K562 (cell line): ENCODE measurements around the gene GNRH2. TPM values are rescaled to one million over a fixed set of nuclear protein-coding genes. Genes with fewer than 3 reads are reported as not detected.

Experiments
- ATAC-seq: fragments of 200-7000 bp; cut with Tn5 transposase; 3 replicates; pipeline ENCODE4 v1.9.1; 2020; ENCODE audit warnings: moderate library complexity
- BruUV-seq: library from RNA; stranded (reverse); fragments of 400-500 nt; replicated peaks from 2 replicates; lab custom pipeline; 2021; lab: Mats Ljungman, UMichigan
- CTCF ChIA-PET: fragments of 300-600 bp; formaldehyde crosslinking; extraction: SDS; loops from one replicate; lab custom pipeline; 2021; ENCODE audit warnings: low intra/inter-chr PET ratio; lab: Yijun Ruan, JAX
- POLR2A ChIA-PET: fragments of 300-600, 350-650 bp; sonication (Branson Sonifier 250); formaldehyde crosslinking; extraction: SDS; loops from one replicate; lab custom pipeline; 2021; ENCODE audit warnings: antibody characterized with exemption, inconsistent platforms; lab: Yijun Ruan, JAX
- DNase-seq, 4 experiments: peaks; one replicate each; pipeline versions ENCODE4 v3.0.0 to v3.0.0-alpha.2; 2011 to 2018; ENCODE audit warnings: low spot score in 3 of 4, mixed read lengths in 3 of 4; ENCODE audit errors: extremely low read depth in 1 of 4
- FAIRE-seq: peaks from 2 replicates; lab custom pipeline; 2011; peaks lifted over from hg19 to GRCh38; lab: Jason Lieb, UNC
- H2AFZ ChIP-seq: 2 replicates; pipeline ENCODE4 v1.6.0; 2011; ENCODE audit warnings: low read depth, low read length, control low read depth, inconsistent platforms
- H3K27ac ChIP-seq: fragments of 200-600 bp; 3 replicates; pipeline ENCODE4 v1.8.0; 2011; ENCODE audit warnings: low read depth, mild to moderate bottlenecking, control low read depth, inconsistent platforms, low read length, moderate library complexity, mixed read lengths; ENCODE audit errors: extremely low read depth
- H3K27me3 ChIP-seq, 2 experiments: fragments of 300-600 bp in 1 of 2; 2 replicates in 1 of 2; 3 replicates in 1 of 2; pipeline versions ENCODE4 v1.6.0 to v1.8.0; 2011; ENCODE audit warnings: inconsistent platforms in 2 of 2, low read length in 2 of 2, mild to moderate bottlenecking in 1 of 2, mixed read lengths in 1 of 2, moderate library complexity in 1 of 2; ENCODE audit not compliant: control insufficient read depth in 2 of 2, insufficient read depth in 2 of 2
- H3K36me3 ChIP-seq: fragments of 300-600 bp; 3 replicates; pipeline ENCODE4 v1.8.0; 2011; ENCODE audit warnings: mild to moderate bottlenecking, low read length, inconsistent platforms; ENCODE audit not compliant: control insufficient read depth, insufficient read depth
- H3K4me1 ChIP-seq, 2 experiments: fragments of 200-600 bp in 1 of 2; replicated peaks in 1 of 2; 2 replicates in 1 of 2; 3 replicates in 1 of 2; pipeline versions ENCODE4 v1.5.1 to v1.8.0; 2011; ENCODE audit warnings: inconsistent platforms in 2 of 2, low read length in 2 of 2, mild to moderate bottlenecking in 1 of 2, mixed read lengths in 1 of 2, moderate library complexity in 1 of 2; ENCODE audit not compliant: control insufficient read depth in 2 of 2, insufficient read depth in 2 of 2
- H3K4me2 ChIP-seq: 2 replicates; pipeline ENCODE4 v1.6.1; 2011; ENCODE audit warnings: low read length, control low read depth, inconsistent platforms, mixed read lengths; ENCODE audit not compliant: insufficient read depth
- H3K4me3 ChIP-seq: fragments of 200-600 bp; sonication (generic), shearing (Covaris generic); 2 replicates; pipeline ENCODE4 v1.5.1; 2016; ENCODE audit warnings: control low read depth, inconsistent platforms
- H3K79me2 ChIP-seq: fragments of 200-600 bp; 3 replicates; pipeline ENCODE4 v1.8.0; 2011; ENCODE audit warnings: low read length, inconsistent platforms; ENCODE audit not compliant: control insufficient read depth, insufficient read depth
- H3K9ac ChIP-seq, 2 experiments: 2 replicates each; pipeline versions ENCODE4 v1.6.0 to v1.6.1; 2011; ENCODE audit warnings: low read depth in 2 of 2, low read length in 2 of 2, control low read depth in 1 of 2, inconsistent platforms in 1 of 2, mild to moderate bottlenecking in 1 of 2, mixed read lengths in 1 of 2; ENCODE audit not compliant: insufficient read depth in 1 of 2
- H3K9me1 ChIP-seq: one replicate; pipeline ENCODE4 v1.6.0; 2011; ENCODE audit warnings: inconsistent platforms, mild to moderate bottlenecking, low read length, moderate library complexity; ENCODE audit not compliant: control insufficient read depth, insufficient read depth
- H3K9me3 ChIP-seq: replicated peaks from 2 replicates; pipeline ENCODE4 v1.5.1; 2011; ENCODE audit warnings: low read depth, low read length, inconsistent platforms; ENCODE audit not compliant: control insufficient read depth, insufficient read depth
- H4K20me1 ChIP-seq: replicated peaks from 2 replicates; pipeline ENCODE4 v1.6.1; 2011; ENCODE audit warnings: low read length, inconsistent platforms, mixed read lengths; ENCODE audit not compliant: control insufficient read depth, insufficient read depth
- ATF1 ChIP-seq, 2 experiments: fragments of 450-650 bp in 1 of 2; IDR thresholded peaks; 2 replicates each; pipeline ENCODE4 v1.6.1; 2016; ENCODE audit warnings: missing compliant biosample characterization in 1 of 2, missing genetic modification characterization in 1 of 2
- C11orf30 ChIP-seq: fragments of 450-650 bp; IDR thresholded peaks from 2 replicates; pipeline ENCODE4 v1.6.1; 2016; ENCODE audit warnings: low read depth, mild to moderate bottlenecking
- CBX5 ChIP-seq: IDR thresholded peaks from 2 replicates; pipeline ENCODE4 v1.6.1; 2014; ENCODE audit warnings: low read depth, borderline replicate concordance
- HCFC1 ChIP-seq: IDR thresholded peaks from 2 replicates; pipeline ENCODE4 v1.6.1; 2012; ENCODE audit warnings: low read depth, low read length, improper control_type of control experiment
- MCM5 ChIP-seq: fragments of 450-650 bp; IDR thresholded peaks from 2 replicates; pipeline ENCODE4 v1.6.1; 2016; ENCODE audit warnings: low read depth
- PTRF ChIP-seq: fragments of 450-650 bp; IDR thresholded peaks from 2 replicates; pipeline ENCODE4 v1.6.1; 2016; ENCODE audit warnings: mild to moderate bottlenecking, missing genetic modification characterization, missing compliant biosample characterization
- STAT5B ChIP-seq: fragments of 250-450 bp; sonication (Bioruptor Pico); IDR thresholded peaks from 2 replicates; pipeline ENCODE4 v1.8.0; 2021; ENCODE audit warnings: mild to moderate bottlenecking, inconsistent platforms
- ZKSCAN8 ChIP-seq: fragments of 200-800 bp; sonication (Bioruptor generic); IDR thresholded peaks from 2 replicates; pipeline ENCODE4 v1.6.1; 2016; ENCODE audit warnings: missing genetic modification characterization, missing compliant biosample characterization
- ZNF165 ChIP-seq: fragments of 250-450 bp; sonication (Bioruptor Pico); IDR thresholded peaks from 2 replicates; pipeline ENCODE4 v1.4.0; 2020; ENCODE audit warnings: borderline replicate concordance
- WGBS: fragments of 100-300 bp; shearing (Covaris generic); methylation state at CpG from one replicate; pipeline ENCODE4 v1.1.6; 2016; ENCODE audit warnings: low coverage, mixed read lengths; ENCODE audit not compliant: insufficient coverage; ENCODE audit errors: missing lambda C conversion rate; 5-methylcytosine and 5-hydroxymethylcytosine counted together
- in situ Hi-C: fragments of 300-500 bp; cut with MboI; formaldehyde crosslinking; loops from 4 replicates; pipeline ENCODE4 v1.15.0; 2018; ENCODE audit warnings: inconsistent platforms, mixed read lengths
- intact Hi-C: fragments of 100-400 bp; cut with micrococcal nuclease; formaldehyde crosslinking; loops from 2 replicates; pipeline ENCODE4 v1.14.2; 2022
- polyA plus RNA-seq, 8 experiments: library from polyadenylated mRNA; depleted of rRNA in 4 of 8; stranded (reverse) in 5 of 8; unstranded in 3 of 8; fragments of >200 nt; fragmentation: Nextera tagmentation in 2 of 8; fragmentation: Illumina TruSeq in 1 of 8; extraction: Ambion mirVana in 2 of 8; extraction: Trizol in 1 of 8; gene quantifications; 2 replicates each; pipeline versions ENCODE4 v1.2.1 to v1.2.3, GENCODE V29; 2011 to 2014; ENCODE audit warnings: inconsistent platforms in 1 of 8, missing spikeins in 1 of 8
- total RNA-seq, 7 experiments: library from RNA; depleted of rRNA in 6 of 7; stranded (reverse); fragments of >200 nt in 6 of 7; fragmentation: Illumina TruSeq in 2 of 7; extraction: Trizol in 2 of 7; gene quantifications; 2 replicates each; pipeline versions ENCODE4 v1.2.1 to v1.2.3, GENCODE V29; 2011 to 2021; ENCODE audit warnings: low replicate concordance in 1 of 7
- TF ChIP-seq, protein P1 (sequence below): sonication (generic); formaldehyde crosslinking; IDR thresholded peaks from 2 replicates; pipeline ENCODE4 v1.4.0; 2020; ENCODE audit warnings: mild to moderate bottlenecking, missing genetic modification reagents
- TF ChIP-seq, protein P2 (sequence below): fragments of 450-650 bp; IDR thresholded peaks from 2 replicates; pipeline ENCODE4 v1.6.1; 2016; ENCODE audit warnings: mild to moderate bottlenecking, moderate library complexity

The GNRH2 gene
- total and polyA plus RNA-seq, 9 of the 15 experiments (the other 6 are each of a cell fraction or from before 2014, with no cell fraction given): 0.11 to 0.50 (median 0.24) TPM; not detected in 5

DNA sequence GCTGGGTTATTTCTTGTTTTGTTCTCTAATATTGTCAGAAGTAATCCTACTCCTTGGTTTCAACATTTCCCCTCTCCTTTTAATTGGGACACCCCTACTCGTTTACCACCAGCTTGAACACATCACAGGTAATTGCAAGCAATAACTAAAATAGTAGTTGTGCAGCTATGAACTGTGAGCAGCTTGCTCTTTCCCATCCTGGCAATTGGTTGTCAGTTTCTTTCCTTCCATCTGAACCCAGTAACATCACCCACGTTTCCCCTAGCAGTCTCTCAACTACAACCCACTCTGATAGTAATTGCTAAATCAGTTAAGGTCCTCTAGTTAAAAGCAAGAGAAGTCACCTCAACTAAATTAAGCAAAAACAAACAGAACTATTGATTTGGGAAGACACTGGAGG, 47.6 kb upstream of the GNRH2 start:
- Histone ChIP-seq H3K79me2 (no peaks in the 10 kb centered on the region), H3K4me2 (no peak overlapping the region), H3K36me3 (peaks cover 43% of the 10 kb centered on the region), H3K9me3 (no peaks in the 10 kb centered on the region), H3K9ac (no peak overlapping the region), H2AFZ (no peak overlapping the region), H3K9me1 (no peaks in the 10 kb centered on the region), H4K20me1 (no peaks in the 10 kb centered on the region), H3K27ac (no peak overlapping the region), H3K27me3 (no peaks in the 10 kb centered on the region), H3K4me1 (no peaks in the 10 kb centered on the region), H3K4me3 (no peak overlapping the region)
- intact Hi-C loops: no loop called here
- ChIA-PET CTCF (no interaction called here), POLR2A (no interaction called here)
- no TSS peak for BruUV-seq
- in situ Hi-C loops: loop anchor here (10.0 kb wide), 1 partner anchor 241 kb away; no protein-coding TSS in a partner anchor
- no peak for FAIRE-seq
- ATAC-seq: no peak
- WGBS: 53% methylated on average over 2 of the region's 2 CpGs
- DNase-seq: no peak
- TF ChIP-seq, protein P1, sequence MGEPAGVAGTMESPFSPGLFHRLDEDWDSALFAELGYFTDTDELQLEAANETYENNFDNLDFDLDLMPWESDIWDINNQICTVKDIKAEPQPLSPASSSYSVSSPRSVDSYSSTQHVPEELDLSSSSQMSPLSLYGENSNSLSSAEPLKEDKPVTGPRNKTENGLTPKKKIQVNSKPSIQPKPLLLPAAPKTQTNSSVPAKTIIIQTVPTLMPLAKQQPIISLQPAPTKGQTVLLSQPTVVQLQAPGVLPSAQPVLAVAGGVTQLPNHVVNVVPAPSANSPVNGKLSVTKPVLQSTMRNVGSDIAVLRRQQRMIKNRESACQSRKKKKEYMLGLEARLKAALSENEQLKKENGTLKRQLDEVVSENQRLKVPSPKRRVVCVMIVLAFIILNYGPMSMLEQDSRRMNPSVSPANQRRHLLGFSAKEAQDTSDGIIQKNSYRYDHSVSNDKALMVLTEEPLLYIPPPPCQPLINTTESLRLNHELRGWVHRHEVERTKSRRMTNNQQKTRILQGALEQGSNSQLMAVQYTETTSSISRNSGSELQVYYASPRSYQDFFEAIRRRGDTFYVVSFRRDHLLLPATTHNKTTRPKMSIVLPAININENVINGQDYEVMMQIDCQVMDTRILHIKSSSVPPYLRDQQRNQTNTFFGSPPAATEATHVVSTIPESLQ (CRISPR knock-in tag): no peak
- TF ChIP-seq ZKSCAN8 (CRISPR knock-in tag): no peak
- no peak for TF ChIP-seq PTRF (tag)
- no peak for TF ChIP-seq MCM5
- no peak for TF ChIP-seq STAT5B
- TF ChIP-seq, protein P2, sequence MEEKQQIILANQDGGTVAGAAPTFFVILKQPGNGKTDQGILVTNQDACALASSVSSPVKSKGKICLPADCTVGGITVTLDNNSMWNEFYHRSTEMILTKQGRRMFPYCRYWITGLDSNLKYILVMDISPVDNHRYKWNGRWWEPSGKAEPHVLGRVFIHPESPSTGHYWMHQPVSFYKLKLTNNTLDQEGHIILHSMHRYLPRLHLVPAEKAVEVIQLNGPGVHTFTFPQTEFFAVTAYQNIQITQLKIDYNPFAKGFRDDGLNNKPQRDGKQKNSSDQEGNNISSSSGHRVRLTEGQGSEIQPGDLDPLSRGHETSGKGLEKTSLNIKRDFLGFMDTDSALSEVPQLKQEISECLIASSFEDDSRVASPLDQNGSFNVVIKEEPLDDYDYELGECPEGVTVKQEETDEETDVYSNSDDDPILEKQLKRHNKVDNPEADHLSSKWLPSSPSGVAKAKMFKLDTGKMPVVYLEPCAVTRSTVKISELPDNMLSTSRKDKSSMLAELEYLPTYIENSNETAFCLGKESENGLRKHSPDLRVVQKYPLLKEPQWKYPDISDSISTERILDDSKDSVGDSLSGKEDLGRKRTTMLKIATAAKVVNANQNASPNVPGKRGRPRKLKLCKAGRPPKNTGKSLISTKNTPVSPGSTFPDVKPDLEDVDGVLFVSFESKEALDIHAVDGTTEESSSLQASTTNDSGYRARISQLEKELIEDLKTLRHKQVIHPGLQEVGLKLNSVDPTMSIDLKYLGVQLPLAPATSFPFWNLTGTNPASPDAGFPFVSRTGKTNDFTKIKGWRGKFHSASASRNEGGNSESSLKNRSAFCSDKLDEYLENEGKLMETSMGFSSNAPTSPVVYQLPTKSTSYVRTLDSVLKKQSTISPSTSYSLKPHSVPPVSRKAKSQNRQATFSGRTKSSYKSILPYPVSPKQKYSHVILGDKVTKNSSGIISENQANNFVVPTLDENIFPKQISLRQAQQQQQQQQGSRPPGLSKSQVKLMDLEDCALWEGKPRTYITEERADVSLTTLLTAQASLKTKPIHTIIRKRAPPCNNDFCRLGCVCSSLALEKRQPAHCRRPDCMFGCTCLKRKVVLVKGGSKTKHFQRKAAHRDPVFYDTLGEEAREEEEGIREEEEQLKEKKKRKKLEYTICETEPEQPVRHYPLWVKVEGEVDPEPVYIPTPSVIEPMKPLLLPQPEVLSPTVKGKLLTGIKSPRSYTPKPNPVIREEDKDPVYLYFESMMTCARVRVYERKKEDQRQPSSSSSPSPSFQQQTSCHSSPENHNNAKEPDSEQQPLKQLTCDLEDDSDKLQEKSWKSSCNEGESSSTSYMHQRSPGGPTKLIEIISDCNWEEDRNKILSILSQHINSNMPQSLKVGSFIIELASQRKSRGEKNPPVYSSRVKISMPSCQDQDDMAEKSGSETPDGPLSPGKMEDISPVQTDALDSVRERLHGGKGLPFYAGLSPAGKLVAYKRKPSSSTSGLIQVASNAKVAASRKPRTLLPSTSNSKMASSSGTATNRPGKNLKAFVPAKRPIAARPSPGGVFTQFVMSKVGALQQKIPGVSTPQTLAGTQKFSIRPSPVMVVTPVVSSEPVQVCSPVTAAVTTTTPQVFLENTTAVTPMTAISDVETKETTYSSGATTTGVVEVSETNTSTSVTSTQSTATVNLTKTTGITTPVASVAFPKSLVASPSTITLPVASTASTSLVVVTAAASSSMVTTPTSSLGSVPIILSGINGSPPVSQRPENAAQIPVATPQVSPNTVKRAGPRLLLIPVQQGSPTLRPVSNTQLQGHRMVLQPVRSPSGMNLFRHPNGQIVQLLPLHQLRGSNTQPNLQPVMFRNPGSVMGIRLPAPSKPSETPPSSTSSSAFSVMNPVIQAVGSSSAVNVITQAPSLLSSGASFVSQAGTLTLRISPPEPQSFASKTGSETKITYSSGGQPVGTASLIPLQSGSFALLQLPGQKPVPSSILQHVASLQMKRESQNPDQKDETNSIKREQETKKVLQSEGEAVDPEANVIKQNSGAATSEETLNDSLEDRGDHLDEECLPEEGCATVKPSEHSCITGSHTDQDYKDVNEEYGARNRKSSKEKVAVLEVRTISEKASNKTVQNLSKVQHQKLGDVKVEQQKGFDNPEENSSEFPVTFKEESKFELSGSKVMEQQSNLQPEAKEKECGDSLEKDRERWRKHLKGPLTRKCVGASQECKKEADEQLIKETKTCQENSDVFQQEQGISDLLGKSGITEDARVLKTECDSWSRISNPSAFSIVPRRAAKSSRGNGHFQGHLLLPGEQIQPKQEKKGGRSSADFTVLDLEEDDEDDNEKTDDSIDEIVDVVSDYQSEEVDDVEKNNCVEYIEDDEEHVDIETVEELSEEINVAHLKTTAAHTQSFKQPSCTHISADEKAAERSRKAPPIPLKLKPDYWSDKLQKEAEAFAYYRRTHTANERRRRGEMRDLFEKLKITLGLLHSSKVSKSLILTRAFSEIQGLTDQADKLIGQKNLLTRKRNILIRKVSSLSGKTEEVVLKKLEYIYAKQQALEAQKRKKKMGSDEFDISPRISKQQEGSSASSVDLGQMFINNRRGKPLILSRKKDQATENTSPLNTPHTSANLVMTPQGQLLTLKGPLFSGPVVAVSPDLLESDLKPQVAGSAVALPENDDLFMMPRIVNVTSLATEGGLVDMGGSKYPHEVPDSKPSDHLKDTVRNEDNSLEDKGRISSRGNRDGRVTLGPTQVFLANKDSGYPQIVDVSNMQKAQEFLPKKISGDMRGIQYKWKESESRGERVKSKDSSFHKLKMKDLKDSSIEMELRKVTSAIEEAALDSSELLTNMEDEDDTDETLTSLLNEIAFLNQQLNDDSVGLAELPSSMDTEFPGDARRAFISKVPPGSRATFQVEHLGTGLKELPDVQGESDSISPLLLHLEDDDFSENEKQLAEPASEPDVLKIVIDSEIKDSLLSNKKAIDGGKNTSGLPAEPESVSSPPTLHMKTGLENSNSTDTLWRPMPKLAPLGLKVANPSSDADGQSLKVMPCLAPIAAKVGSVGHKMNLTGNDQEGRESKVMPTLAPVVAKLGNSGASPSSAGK: no peak
- TF ChIP-seq C11orf30: no peak
- no peak for TF ChIP-seq ZNF165
- TF ChIP-seq CBX5: no peak
- TF ChIP-seq ATF1 (CRISPR knock-in tag; IDR thresholded peaks at IDR 0.05): no peak
- no peak for TF ChIP-seq ATF1 (tag; IDR thresholded peaks at IDR 0.05)
- no peak for TF ChIP-seq HCFC1
